ENCODE measurements around the gene PPP1R1B. TPM values are rescaled to one million over a fixed set of nuclear protein-coding genes. Genes with fewer than 3 reads are reported as not detected.

Gene PPP1R1B
- total and polyA plus RNA-seq, 9 of the 15 experiments (the other 6 are each of a cell fraction or from before 2014, with no cell fraction given) = 0.07 to 0.18 (median 0.10) TPM; not detected in 4

- no peak for TF ChIP-seq RAD51 (IDR thresholded peaks at IDR 0.05; ENCODE audit: borderline replicate concordance, low read depth)
- TF ChIP-seq FOXJ3 (CRISPR knock-in tag; IDR thresholded peaks at IDR 0.05) = no peak
- TF ChIP-seq E2F5 (CRISPR knock-in tag; IDR thresholded peaks at IDR 0.05) = no peak
- no peak for TF ChIP-seq ZNF766 (CRISPR knock-in tag; conservative IDR thresholded peaks at IDR 0.05)
- 0 out of 2 replicates have a peak, but pooled peaks have one; percentile 53 for TF ChIP-seq XRCC5 (IDR thresholded peaks at IDR 0.05; ENCODE audit: low read depth, low read length)
- peak; percentile 61; the same call in 1 of the 2 replicates for TF ChIP-seq ARID4B (CRISPR knock-in tag; IDR thresholded peaks at IDR 0.05)
- TF ChIP-seq SP1 (CRISPR knock-in tag; IDR thresholded peaks at IDR 0.05) = peak; percentile 60; the same call in 1 of the 2 replicates
- TF ChIP-seq HLTF (IDR thresholded peaks at IDR 0.05) = no peak; the same call in 1 of the 2 replicates
- TF ChIP-seq MAZ (CRISPR knock-in tag; conservative IDR thresholded peaks at IDR 0.05 in 1 of 2, IDR thresholded peaks at IDR 0.05 in 1 of 2) = peak; percentile 73 to 79
- TF ChIP-seq ZBED1 (IDR thresholded peaks at IDR 0.05) = no peak
- no peak for TF ChIP-seq SRSF9 (IDR thresholded peaks at IDR 0.05; ENCODE audit: borderline replicate concordance, low read depth, low read length)
- TF ChIP-seq NRF1 (conservative IDR thresholded peaks at IDR 0.05 in 1 of 2, IDR thresholded peaks at IDR 0.05 in 1 of 2) = peak; percentile 90 to 92
- TF ChIP-seq ZBTB1 (CRISPR knock-in tag; IDR thresholded peaks at IDR 0.05; ENCODE audit: borderline replicate concordance, low read depth) = no peak
- peak; percentile 52; the same call in 1 of the 2 replicates for TF ChIP-seq ELF1 (tag; IDR thresholded peaks at IDR 0.05)
- no peak for TF ChIP-seq ILK (tag; IDR thresholded peaks at IDR 0.05; ENCODE audit: borderline replicate concordance, low read depth)
- peak; percentile 52 for TF ChIP-seq SAP30 (IDR thresholded peaks at IDR 0.05; ENCODE audit: borderline replicate concordance, insufficient read depth, low read depth, low read length, poor library complexity, severe bottlenecking)
- no peak for TF ChIP-seq CREB5 (CRISPR knock-in tag; IDR thresholded peaks at IDR 0.05)
- TF ChIP-seq NFIX (CRISPR knock-in tag; IDR thresholded peaks at IDR 0.05; ENCODE audit: low read depth) = no peak
- TF ChIP-seq POLR2AphosphoS5 (IDR thresholded peaks at IDR 0.05; ENCODE audit: control insufficient read depth, insufficient read depth, low read depth, low read length) = peak; percentile 72
These were observed 10.4 kb downstream of the PPP1R1B start, which contains the start of gene STARD3 (continued) for GRCh38 chr17:39636927-39637736.
